GM23338 (cell line): ENCODE results near the gene PKD1L1. TPM values are rescaled to one million over a fixed set of nuclear protein-coding genes. Genes with fewer than 3 reads are reported as not detected.

Source experiments
- ATAC-seq: fragments of 200-7000 bp; cut with Tn5 transposase; 3 replicates; pipeline ENCODE4 v1.9.1; 2020
- DNase-seq: peaks from one replicate; pipeline ENCODE4 v3.0.0-alpha.2; 2015; ENCODE audit warnings: low spot score
- H2AFZ ChIP-seq: fragments of 200-600 bp; sonication (generic); 2 replicates; pipeline ENCODE4 v1.8.0; 2016; ENCODE audit warnings: antibody characterized with exemption, mild to moderate bottlenecking, moderate library complexity
- H3F3A ChIP-seq: fragments of 200-600 bp; sonication (generic); replicated peaks from 2 replicates; pipeline ENCODE4 v1.8.0; 2017; ENCODE audit warnings: antibody characterized with exemption, mixed run types, low read depth
- H3K27ac ChIP-seq: fragments of 200-600 bp; sonication (generic); 2 replicates; pipeline ENCODE4 v1.6.1; 2016; ENCODE audit warnings: low read depth
- H3K27me3 ChIP-seq: fragments of 200-600 bp; sonication (generic); 2 replicates; pipeline ENCODE4 v1.8.0; 2016; ENCODE audit warnings: mild to moderate bottlenecking, mixed run types, moderate library complexity; ENCODE audit not compliant: insufficient read depth
- H3K36me3 ChIP-seq: fragments of 200-600 bp; sonication (generic); 2 replicates; pipeline ENCODE4 v1.8.0; 2016; ENCODE audit warnings: mild to moderate bottlenecking; ENCODE audit not compliant: insufficient read depth
- H3K4me1 ChIP-seq: fragments of 200-600 bp; sonication (generic); 2 replicates; pipeline ENCODE4 v1.8.0; 2016; ENCODE audit warnings: mild to moderate bottlenecking, moderate library complexity; ENCODE audit not compliant: insufficient read depth
- H3K4me2 ChIP-seq: fragments of 200-600 bp; sonication (generic); 2 replicates; pipeline ENCODE4 v1.7.1; 2017; ENCODE audit warnings: mixed run types
- H3K4me3 ChIP-seq: fragments of 200-600 bp; sonication (generic); 2 replicates; pipeline ENCODE4 v1.6.1; 2016; ENCODE audit warnings: mixed run types
- H3K79me2 ChIP-seq: fragments of 200-600 bp; sonication (generic); replicated peaks from 2 replicates; pipeline ENCODE4 v1.8.0; 2017; ENCODE audit warnings: mild to moderate bottlenecking; ENCODE audit not compliant: insufficient read depth
- H3K9me2 ChIP-seq: fragments of 200-600 bp; sonication (generic); 2 replicates; pipeline ENCODE4 v1.8.0; 2017; ENCODE audit not compliant: insufficient read depth
- H4K20me1 ChIP-seq: fragments of 200-600 bp; sonication (generic); replicated peaks from 2 replicates; pipeline ENCODE4 v1.8.0; 2017; ENCODE audit warnings: mild to moderate bottlenecking; ENCODE audit not compliant: insufficient read depth
- H3K27ac Mint-ChIP-seq: 2 replicates; pipeline ENCODE4 v1.8.0; 2020; ENCODE audit warnings: inconsistent platforms, mild to moderate bottlenecking, moderate library complexity, mixed read lengths
- H3K27me3 Mint-ChIP-seq: 3 replicates; pipeline ENCODE4 v1.8.0; 2022; ENCODE audit warnings: low read depth, mild to moderate bottlenecking, moderate library complexity, mixed read lengths, inconsistent platforms; ENCODE audit not compliant: insufficient read depth, poor library complexity
- H3K36me3 Mint-ChIP-seq: 3 replicates; pipeline ENCODE4 v1.8.0; 2021; ENCODE audit warnings: low read depth, mild to moderate bottlenecking, inconsistent platforms, moderate library complexity, mixed read lengths
- H3K4me1 Mint-ChIP-seq: 3 replicates; pipeline ENCODE4 v1.8.0; 2020; ENCODE audit warnings: mild to moderate bottlenecking, inconsistent platforms, mixed read lengths
- H3K4me3 Mint-ChIP-seq: 3 replicates; pipeline ENCODE4 v1.8.0; 2021; ENCODE audit warnings: moderate library complexity, mild to moderate bottlenecking, inconsistent platforms, mixed read lengths
- H3K9me3 Mint-ChIP-seq: 3 replicates; pipeline ENCODE4 v1.8.0; 2020; ENCODE audit warnings: moderate library complexity, mild to moderate bottlenecking, inconsistent platforms, mixed read lengths
- CTCF ChIP-seq, 2 experiments: fragments of 200-600 bp in 1 of 2; sonication (generic) in 1 of 2; conservative IDR thresholded peaks; 2 replicates each; pipeline versions ENCODE4 v1.5.1 to v1.6.1; 2016 to 2017; ENCODE audit warnings: antibody characterized with exemption in 2 of 2, low read depth in 2 of 2, mild to moderate bottlenecking in 2 of 2, moderate library complexity in 1 of 2
- ETS1 ChIP-seq: IDR thresholded peaks from 2 replicates; pipeline ENCODE4 v1.6.1; 2016; ENCODE audit warnings: antibody characterized with exemption
- EZH2 ChIP-seq: fragments of 200-600 bp; sonication (generic); IDR thresholded peaks from one replicate; pipeline ENCODE4 v1.8.0; 2017; ENCODE audit warnings: antibody characterized with exemption, mild to moderate bottlenecking, low read depth; ENCODE audit not compliant: unreplicated experiment
- EZH2phosphoT487 ChIP-seq: fragments of 200-600 bp; sonication (generic); IDR thresholded peaks from one replicate; pipeline ENCODE4 v1.8.1; 2018; ENCODE audit warnings: antibody characterized with exemption; ENCODE audit not compliant: unreplicated experiment
- ZNF114 ChIP-seq: fragments of 250-450 bp; sonication (Bioruptor Pico); IDR thresholded peaks from 2 replicates; pipeline ENCODE4 v1.5.0; 2020; ENCODE audit warnings: mild to moderate bottlenecking, moderate library complexity
- ZNF331 ChIP-seq: fragments of 250-450 bp; sonication (Bioruptor Pico); IDR thresholded peaks from 2 replicates; pipeline ENCODE4 v1.5.0; 2020; ENCODE audit warnings: low read depth, mild to moderate bottlenecking, moderate library complexity
- polyA plus RNA-seq: library from polyadenylated mRNA; unstranded; fragments of >200 nt; fragmentation: Nextera tagmentation; extraction: Ambion mirVana; gene quantifications from 2 replicates; pipeline ENCODE4 v1.2.1, GENCODE V29; 2016
- total RNA-seq: library from RNA; depleted of rRNA; stranded (reverse); fragments of >200 nt; shearing (Covaris generic); gene quantifications from 2 replicates; pipeline ENCODE4 v1.2.3, GENCODE V29; 2014
- TF ChIP-seq, protein P1 (sequence below): fragments of 250-450 bp; sonication (Bioruptor Pico); IDR thresholded peaks from 2 replicates; pipeline ENCODE4 v1.5.0; 2020; ENCODE audit warnings: mild to moderate bottlenecking, moderate library complexity

PKD1L1 gene
- total and polyA plus RNA-seq, 2 experiments from 2014 or later, result 0.03 TPM; not detected in 1

DNA sequence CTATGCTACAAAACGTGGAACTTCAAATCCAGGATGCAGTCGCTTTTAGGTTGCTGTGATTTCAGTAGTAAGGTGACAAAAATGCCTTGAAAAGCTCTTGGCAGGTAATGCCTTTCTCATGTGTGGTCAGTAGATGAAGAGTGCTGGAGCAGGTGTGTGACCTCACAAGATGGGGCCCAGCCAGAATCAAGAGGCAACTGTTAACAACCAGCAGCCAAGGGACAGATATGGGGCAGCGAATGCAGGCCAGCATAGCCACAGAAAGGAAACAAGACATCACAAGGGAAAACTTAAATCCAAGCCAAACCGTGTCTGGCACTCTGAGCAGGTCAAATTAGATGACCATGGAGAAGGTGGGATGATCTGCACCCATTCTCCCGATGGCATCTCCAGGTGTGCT is 18.9 kb upstream of the PKD1L1 start:
- no peak overlapping the region for H3K4me2 ChIP-seq
- no peaks in the 10 kb centered on the region for H3F3A ChIP-seq
- no peak overlapping the region for H2AFZ ChIP-seq
- H3K79me2 ChIP-seq, result 0 out of 2 replicates have a peak, but pooled peaks cover 3% of the 10 kb centered on the region
- Mint-ChIP-seq H3K27ac (no peak overlapping the region), H3K4me3 (no peak overlapping the region), H3K27me3 (peaks cover 3% of the 10 kb centered on the region), H3K9me3 (no peaks in the 10 kb centered on the region), H3K4me1 (peaks cover 15% of the 10 kb centered on the region), H3K36me3 (peaks cover 85% of the 10 kb centered on the region)
- no peak for ATAC-seq
- TF ChIP-seq ZNF331 (no peak), ZNF114 (CRISPR knock-in tag) (no peak), EZH2phosphoT487 (no peak), EZH2 (no peak), ETS1 (no peak)
- H3K4me1 ChIP-seq, result no peaks in the 10 kb centered on the region
- no peak overlapping the region for H3K4me3 ChIP-seq
- H3K27ac ChIP-seq, result no peak overlapping the region
- H3K27me3 ChIP-seq, result no peaks in the 10 kb centered on the region
- no peak for DNase-seq
- H4K20me1 ChIP-seq, result peaks cover 3% of the 10 kb centered on the region
- H3K9me2 ChIP-seq, result no peaks in the 10 kb centered on the region; the same call in 1 of the 2 replicates
- H3K36me3 ChIP-seq, result peaks cover 47% of the 10 kb centered on the region

- H3K36me3 ChIP-seq, result peaks cover 60% of the 10 kb centered on the region
- no peaks in the 10 kb centered on the region for H3K4me1 ChIP-seq
- H4K20me1 ChIP-seq, result peaks cover 3% of the 10 kb centered on the region; the same call in 1 of the 2 replicates
- Mint-ChIP-seq H3K27ac (no peak overlapping the region), H3K4me1 (peaks cover 15% of the 10 kb centered on the region), H3K36me3 (peaks cover 95% of the 10 kb centered on the region), H3K4me3 (no peak overlapping the region), H3K27me3 (peaks cover 5% of the 10 kb centered on the region), H3K9me3 (peaks cover 4% of the 10 kb centered on the region; the same call in 1 of the 3 replicates)
- no peak overlapping the region for H3K4me3 ChIP-seq
- H3K9me2 ChIP-seq, result no peaks in the 10 kb centered on the region; the same call in 1 of the 2 replicates
- no peak for DNase-seq
- 0 out of 2 replicates have a peak, but pooled peaks cover 3% of the 10 kb centered on the region for H3K79me2 ChIP-seq
- no peak overlapping the region for H3K27ac ChIP-seq
- H3K27me3 ChIP-seq, result no peaks in the 10 kb centered on the region
- no peak for TF ChIP-seq ZNF114 (CRISPR knock-in tag)
- TF ChIP-seq CTCF (conservative IDR thresholded peaks at IDR 0.05; ENCODE audit: low read depth in 2 of 2), result no peak
- no peak for TF ChIP-seq EZH2
- TF ChIP-seq, protein P1, sequence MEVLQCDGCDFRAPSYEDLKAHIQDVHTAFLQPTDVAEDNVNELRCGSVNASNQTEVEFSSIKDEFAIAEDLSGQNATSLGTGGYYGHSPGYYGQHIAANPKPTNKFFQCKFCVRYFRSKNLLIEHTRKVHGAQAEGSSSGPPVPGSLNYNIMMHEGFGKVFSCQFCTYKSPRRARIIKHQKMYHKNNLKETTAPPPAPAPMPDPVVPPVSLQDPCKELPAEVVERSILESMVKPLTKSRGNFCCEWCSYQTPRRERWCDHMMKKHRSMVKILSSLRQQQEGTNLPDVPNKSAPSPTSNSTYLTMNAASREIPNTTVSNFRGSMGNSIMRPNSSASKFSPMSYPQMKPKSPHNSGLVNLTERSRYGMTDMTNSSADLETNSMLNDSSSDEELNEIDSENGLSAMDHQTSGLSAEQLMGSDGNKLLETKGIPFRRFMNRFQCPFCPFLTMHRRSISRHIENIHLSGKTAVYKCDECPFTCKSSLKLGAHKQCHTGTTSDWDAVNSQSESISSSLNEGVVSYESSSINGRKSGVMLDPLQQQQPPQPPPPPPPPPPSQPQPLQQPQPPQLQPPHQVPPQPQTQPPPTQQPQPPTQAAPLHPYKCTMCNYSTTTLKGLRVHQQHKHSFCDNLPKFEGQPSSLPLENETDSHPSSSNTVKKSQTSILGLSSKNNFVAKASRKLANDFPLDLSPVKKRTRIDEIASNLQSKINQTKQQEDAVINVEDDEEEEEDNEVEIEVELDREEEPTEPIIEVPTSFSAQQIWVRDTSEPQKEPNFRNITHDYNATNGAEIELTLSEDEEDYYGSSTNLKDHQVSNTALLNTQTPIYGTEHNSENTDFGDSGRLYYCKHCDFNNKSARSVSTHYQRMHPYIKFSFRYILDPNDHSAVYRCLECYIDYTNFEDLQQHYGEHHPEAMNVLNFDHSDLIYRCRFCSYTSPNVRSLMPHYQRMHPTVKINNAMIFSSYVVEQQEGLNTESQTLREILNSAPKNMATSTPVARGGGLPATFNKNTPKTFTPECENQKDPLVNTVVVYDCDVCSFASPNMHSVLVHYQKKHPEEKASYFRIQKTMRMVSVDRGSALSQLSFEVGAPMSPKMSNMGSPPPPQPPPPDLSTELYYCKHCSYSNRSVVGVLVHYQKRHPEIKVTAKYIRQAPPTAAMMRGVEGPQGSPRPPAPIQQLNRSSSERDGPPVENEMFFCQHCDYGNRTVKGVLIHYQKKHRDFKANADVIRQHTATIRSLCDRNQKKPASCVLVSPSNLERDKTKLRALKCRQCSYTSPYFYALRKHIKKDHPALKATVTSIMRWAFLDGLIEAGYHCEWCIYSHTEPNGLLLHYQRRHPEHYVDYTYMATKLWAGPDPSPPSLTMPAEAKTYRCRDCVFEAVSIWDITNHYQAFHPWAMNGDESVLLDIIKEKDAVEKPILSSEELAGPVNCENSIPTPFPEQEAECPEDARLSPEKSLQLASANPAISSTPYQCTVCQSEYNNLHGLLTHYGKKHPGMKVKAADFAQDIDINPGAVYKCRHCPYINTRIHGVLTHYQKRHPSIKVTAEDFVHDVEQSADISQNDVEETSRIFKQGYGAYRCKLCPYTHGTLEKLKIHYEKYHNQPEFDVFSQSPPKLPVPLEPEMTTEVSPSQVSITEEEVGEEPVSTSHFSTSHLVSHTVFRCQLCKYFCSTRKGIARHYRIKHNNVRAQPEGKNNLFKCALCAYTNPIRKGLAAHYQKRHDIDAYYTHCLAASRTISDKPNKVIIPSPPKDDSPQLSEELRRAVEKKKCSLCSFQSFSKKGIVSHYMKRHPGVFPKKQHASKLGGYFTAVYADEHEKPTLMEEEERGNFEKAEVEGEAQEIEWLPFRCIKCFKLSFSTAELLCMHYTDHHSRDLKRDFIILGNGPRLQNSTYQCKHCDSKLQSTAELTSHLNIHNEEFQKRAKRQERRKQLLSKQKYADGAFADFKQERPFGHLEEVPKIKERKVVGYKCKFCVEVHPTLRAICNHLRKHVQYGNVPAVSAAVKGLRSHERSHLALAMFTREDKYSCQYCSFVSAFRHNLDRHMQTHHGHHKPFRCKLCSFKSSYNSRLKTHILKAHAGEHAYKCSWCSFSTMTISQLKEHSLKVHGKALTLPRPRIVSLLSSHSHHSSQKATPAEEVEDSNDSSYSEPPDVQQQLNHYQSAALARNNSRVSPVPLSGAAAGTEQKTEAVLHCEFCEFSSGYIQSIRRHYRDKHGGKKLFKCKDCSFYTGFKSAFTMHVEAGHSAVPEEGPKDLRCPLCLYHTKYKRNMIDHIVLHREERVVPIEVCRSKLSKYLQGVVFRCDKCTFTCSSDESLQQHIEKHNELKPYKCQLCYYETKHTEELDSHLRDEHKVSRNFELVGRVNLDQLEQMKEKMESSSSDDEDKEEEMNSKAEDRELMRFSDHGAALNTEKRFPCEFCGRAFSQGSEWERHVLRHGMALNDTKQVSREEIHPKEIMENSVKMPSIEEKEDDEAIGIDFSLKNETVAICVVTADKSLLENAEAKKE, result no peak
- ATAC-seq, result no peak
- no peak overlapping the region for H2AFZ ChIP-seq
- H3F3A ChIP-seq, result no peaks in the 10 kb centered on the region
- H3K4me2 ChIP-seq, result no peak overlapping the region
Observed at GRCh38 chr7:47965456-47965855, 17.2 kb upstream of the PKD1L1 start.
